IMR-90 (cell line): ENCODE results near the gene ZNF609.

Experiments
- BHLHE40 ChIP-seq: fragments of 150-350 bp; IDR thresholded peaks from 2 replicates; pipeline ENCODE4 v1.6.1; 2016; ENCODE audit warnings: mild to moderate bottlenecking, low read depth, low read length
- CEBPB ChIP-seq: IDR thresholded peaks from 2 replicates; pipeline ENCODE4 v1.6.1; 2012; ENCODE audit warnings: low read depth, low read length, improper control_type of control experiment
- CHD1 ChIP-seq: IDR thresholded peaks from 2 replicates; pipeline ENCODE4 v1.6.1; 2012; ENCODE audit warnings: low read depth, low read length, improper control_type of control experiment
- MAFK ChIP-seq: IDR thresholded peaks from 2 replicates; pipeline ENCODE4 v1.6.1; 2012; ENCODE audit warnings: low read depth, low read length, improper control_type of control experiment
- POLR2A ChIP-seq: IDR thresholded peaks from 2 replicates; pipeline ENCODE4 v1.6.1; 2012; ENCODE audit warnings: mild to moderate bottlenecking, low read depth, low read length
- RAD21 ChIP-seq: IDR thresholded peaks from 2 replicates; pipeline ENCODE4 v1.6.1; 2012; ENCODE audit warnings: low read length, improper control_type of control experiment
- RCOR1 ChIP-seq: IDR thresholded peaks from 2 replicates; pipeline ENCODE4 v1.6.1; 2012; ENCODE audit warnings: mild to moderate bottlenecking, low read length, improper control_type of control experiment; ENCODE audit not compliant: insufficient replicate concordance
- SMC3 ChIP-seq: fragments of 150-350 bp; IDR thresholded peaks from 2 replicates; pipeline ENCODE4 v1.6.1; 2016; ENCODE audit warnings: low read depth, mild to moderate bottlenecking, antibody characterized with exemption, low read length, moderate library complexity
- TF ChIP-seq, protein P1 (sequence below): conservative IDR thresholded peaks from 2 replicates; pipeline ENCODE4 v1.5.1; 2012; ENCODE audit warnings: mild to moderate bottlenecking, low read depth, low read length, improper control_type of control experiment
- TF ChIP-seq, protein P2 (sequence below): fragments of 150-350 bp; IDR thresholded peaks from 2 replicates; pipeline ENCODE4 v1.6.1; 2016; ENCODE audit warnings: low read depth, mild to moderate bottlenecking, low read length, moderate library complexity, borderline replicate concordance
- TF ChIP-seq, protein P3 (sequence below): fragments of 150-350 bp; IDR thresholded peaks from 2 replicates; pipeline ENCODE4 v1.6.1; 2017; ENCODE audit warnings: mild to moderate bottlenecking, antibody characterized with exemption, low read length, low read depth

GRCh38 chr15:64566102-64566501 is 105.7 kb downstream of the ZNF609 start:
- TF ChIP-seq, protein P1, sequence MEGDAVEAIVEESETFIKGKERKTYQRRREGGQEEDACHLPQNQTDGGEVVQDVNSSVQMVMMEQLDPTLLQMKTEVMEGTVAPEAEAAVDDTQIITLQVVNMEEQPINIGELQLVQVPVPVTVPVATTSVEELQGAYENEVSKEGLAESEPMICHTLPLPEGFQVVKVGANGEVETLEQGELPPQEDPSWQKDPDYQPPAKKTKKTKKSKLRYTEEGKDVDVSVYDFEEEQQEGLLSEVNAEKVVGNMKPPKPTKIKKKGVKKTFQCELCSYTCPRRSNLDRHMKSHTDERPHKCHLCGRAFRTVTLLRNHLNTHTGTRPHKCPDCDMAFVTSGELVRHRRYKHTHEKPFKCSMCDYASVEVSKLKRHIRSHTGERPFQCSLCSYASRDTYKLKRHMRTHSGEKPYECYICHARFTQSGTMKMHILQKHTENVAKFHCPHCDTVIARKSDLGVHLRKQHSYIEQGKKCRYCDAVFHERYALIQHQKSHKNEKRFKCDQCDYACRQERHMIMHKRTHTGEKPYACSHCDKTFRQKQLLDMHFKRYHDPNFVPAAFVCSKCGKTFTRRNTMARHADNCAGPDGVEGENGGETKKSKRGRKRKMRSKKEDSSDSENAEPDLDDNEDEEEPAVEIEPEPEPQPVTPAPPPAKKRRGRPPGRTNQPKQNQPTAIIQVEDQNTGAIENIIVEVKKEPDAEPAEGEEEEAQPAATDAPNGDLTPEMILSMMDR: no peak
- no peak for TF ChIP-seq POLR2A
- TF ChIP-seq, protein P2, sequence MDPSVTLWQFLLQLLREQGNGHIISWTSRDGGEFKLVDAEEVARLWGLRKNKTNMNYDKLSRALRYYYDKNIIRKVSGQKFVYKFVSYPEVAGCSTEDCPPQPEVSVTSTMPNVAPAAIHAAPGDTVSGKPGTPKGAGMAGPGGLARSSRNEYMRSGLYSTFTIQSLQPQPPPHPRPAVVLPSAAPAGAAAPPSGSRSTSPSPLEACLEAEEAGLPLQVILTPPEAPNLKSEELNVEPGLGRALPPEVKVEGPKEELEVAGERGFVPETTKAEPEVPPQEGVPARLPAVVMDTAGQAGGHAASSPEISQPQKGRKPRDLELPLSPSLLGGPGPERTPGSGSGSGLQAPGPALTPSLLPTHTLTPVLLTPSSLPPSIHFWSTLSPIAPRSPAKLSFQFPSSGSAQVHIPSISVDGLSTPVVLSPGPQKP: no peak
- TF ChIP-seq RCOR1: no peak
- no peak for TF ChIP-seq RAD21
- no peak for TF ChIP-seq CHD1
- TF ChIP-seq BHLHE40: no peak
- TF ChIP-seq MAFK: no peak
- no peak for TF ChIP-seq SMC3
- no peak for TF ChIP-seq CEBPB
- TF ChIP-seq, protein P3, sequence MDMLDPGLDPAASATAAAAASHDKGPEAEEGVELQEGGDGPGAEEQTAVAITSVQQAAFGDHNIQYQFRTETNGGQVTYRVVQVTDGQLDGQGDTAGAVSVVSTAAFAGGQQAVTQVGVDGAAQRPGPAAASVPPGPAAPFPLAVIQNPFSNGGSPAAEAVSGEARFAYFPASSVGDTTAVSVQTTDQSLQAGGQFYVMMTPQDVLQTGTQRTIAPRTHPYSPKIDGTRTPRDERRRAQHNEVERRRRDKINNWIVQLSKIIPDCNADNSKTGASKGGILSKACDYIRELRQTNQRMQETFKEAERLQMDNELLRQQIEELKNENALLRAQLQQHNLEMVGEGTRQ: no peak
